Endothelial cell of umbilical vein (primary cell): ENCODE data around the gene ACE. TPM values are rescaled to one million over a fixed set of nuclear protein-coding genes. Genes with fewer than 3 reads are reported as not detected.
A peak's percentile ranks its signal among the peaks of the same experiment; 100 is the strongest.

Experiments
- BruUV-seq: library from RNA; stranded (reverse); fragments of 400-500 nt; replicated peaks from 2 replicates; lab custom pipeline; 2021; lab: Mats Ljungman, UMichigan
- CTCF ChIA-PET: fragments of 300-600, 350-600 bp; sonication (Branson Sonifier 250); formaldehyde crosslinking; loops from one replicate; lab custom pipeline; 2021; ENCODE audit warnings: antibody characterized with exemption, inconsistent platforms; lab: Charles Lee
- POLR2A ChIA-PET: fragments of 300-600, 350-600 bp; sonication (Branson Sonifier 250); formaldehyde crosslinking; loops from one replicate; lab custom pipeline; 2021; ENCODE audit warnings: antibody characterized with exemption, inconsistent platforms; lab: Charles Lee
- DNase-seq: peaks from one replicate; pipeline ENCODE4 v3.0.0-alpha.2; 2011; ENCODE audit warnings: low read depth, low spot score
- FAIRE-seq: peaks from 2 replicates; lab custom pipeline; 2011; peaks lifted over from hg19 to GRCh38; lab: Jason Lieb, UNC
- H2AFZ ChIP-seq: 2 replicates; pipeline ENCODE4 v1.6.0; 2012; ENCODE audit warnings: low read depth, low read length, control low read depth, inconsistent platforms
- H3K27ac ChIP-seq: 2 replicates; pipeline ENCODE4 v1.5.1; 2011; ENCODE audit warnings: low read depth, mild to moderate bottlenecking, control low read depth, low read length, moderate library complexity; ENCODE audit not compliant: insufficient read depth
- H3K27me3 ChIP-seq, 2 experiments: 2 replicates each; pipeline versions ENCODE4 v1.6.0 to v1.6.1; 2011; ENCODE audit warnings: low read length in 2 of 2, mixed read lengths in 1 of 2; ENCODE audit not compliant: control insufficient read depth in 2 of 2, insufficient read depth in 2 of 2
- H3K36me3 ChIP-seq, 2 experiments: 2 replicates in 1 of 2; 3 replicates in 1 of 2; pipeline ENCODE4 v1.5.1; 2011; ENCODE audit warnings: low read length in 2 of 2, mild to moderate bottlenecking in 1 of 2, moderate library complexity in 1 of 2; ENCODE audit not compliant: control insufficient read depth in 2 of 2, insufficient read depth in 2 of 2; ENCODE audit errors: extremely low read depth in 1 of 2
- H3K4me1 ChIP-seq: 3 replicates; pipeline ENCODE4 v1.5.1; 2011; ENCODE audit warnings: mild to moderate bottlenecking, low read length; ENCODE audit not compliant: control insufficient read depth, insufficient read depth; ENCODE audit errors: extremely low read depth
- H3K4me2 ChIP-seq: 2 replicates; pipeline ENCODE4 v1.6.1; 2011; ENCODE audit warnings: low read length, control low read depth, mixed read lengths; ENCODE audit not compliant: insufficient read depth
- H3K4me3 ChIP-seq, 3 experiments: fragments of 200-600 bp in 1 of 3; sonication (generic), shearing (Covaris generic) in 1 of 3; replicated peaks in 1 of 3; 2 replicates each; pipeline ENCODE4 v1.5.1; 2011 to 2016; ENCODE audit warnings: control low read depth in 3 of 3, low read length in 3 of 3, mild to moderate bottlenecking in 2 of 3, inconsistent platforms in 1 of 3, low read depth in 1 of 3, moderate library complexity in 1 of 3; ENCODE audit not compliant: insufficient read depth in 1 of 3
- H3K79me2 ChIP-seq: 2 replicates; pipeline ENCODE4 v1.6.0; 2012; ENCODE audit warnings: low read length, inconsistent platforms; ENCODE audit not compliant: control insufficient read depth, insufficient read depth
- H3K9ac ChIP-seq: replicated peaks from 2 replicates; pipeline ENCODE3; 2011; ENCODE audit warnings: low read length, control low read depth; ENCODE audit not compliant: insufficient read depth; ENCODE audit errors: extremely low read depth
- H3K9me1 ChIP-seq: replicated peaks from 3 replicates; pipeline ENCODE4 v1.6.0; 2011; ENCODE audit warnings: mild to moderate bottlenecking, low read length; ENCODE audit not compliant: control insufficient read depth, insufficient read depth; ENCODE audit errors: extremely low read depth
- H3K9me3 ChIP-seq: replicated peaks from 2 replicates; pipeline ENCODE4 v1.5.1; 2012; ENCODE audit warnings: low read length, inconsistent platforms; ENCODE audit not compliant: control insufficient read depth, insufficient read depth
- H4K20me1 ChIP-seq: replicated peaks from 2 replicates; pipeline ENCODE3; 2011; ENCODE audit warnings: mild to moderate bottlenecking, low read length; ENCODE audit not compliant: control insufficient read depth, insufficient read depth; ENCODE audit errors: extremely low read depth
- JUN ChIP-seq: IDR thresholded peaks from 2 replicates; pipeline ENCODE4 v1.6.1; 2011; ENCODE audit warnings: borderline replicate concordance, low read depth; ENCODE audit not compliant: insufficient read length, insufficient read depth
- POLR2A ChIP-seq: IDR thresholded peaks from 2 replicates; pipeline ENCODE4 v1.6.1; 2012; ENCODE audit warnings: low read depth, mild to moderate bottlenecking, control low read depth, low read length
- POLR2AphosphoS5 ChIP-seq: IDR thresholded peaks from 2 replicates; pipeline ENCODE4 v1.6.1; 2012; ENCODE audit warnings: low read depth, mild to moderate bottlenecking, control low read depth, low read length, moderate library complexity; ENCODE audit not compliant: insufficient read depth
- dilution Hi-C: fragments of 300-500 bp; cut with MboI; formaldehyde crosslinking; loops from one replicate; pipeline ENCODE4 v1.15.0; 2019; ENCODE audit warnings: low sequenced_read_pairs; ENCODE audit not compliant: extremely low pct_ligation_motif_present
- intact Hi-C: fragments of 100-400 bp; cut with micrococcal nuclease; formaldehyde crosslinking; loops from one replicate; pipeline ENCODE4 v1.10.0; 2022
- polyA plus RNA-seq, 4 experiments: library from polyadenylated mRNA; depleted of rRNA in 3 of 4; stranded (reverse) in 3 of 4; unstranded in 1 of 4; fragments of >200 nt; gene quantifications; 2 replicates each; pipeline versions ENCODE4 v1.2.1 to v1.2.3, GENCODE V29; 2011 to 2012; ENCODE audit warnings: missing spikeins in 1 of 4
- total RNA-seq: library from RNA; stranded (reverse); gene quantifications from 2 replicates; pipeline ENCODE4 v1.2.3, GENCODE V29; 2021
- TF ChIP-seq, protein P1 (sequence below), 2 donors: IDR thresholded peaks; 1 replicate in 1 of 2; 2 replicates in 1 of 2; pipeline ENCODE4 v1.5.1; 2011; ENCODE audit warnings: low read length in 2 of 2, mild to moderate bottlenecking in 2 of 2, moderate library complexity in 2 of 2, control low read depth in 1 of 2, inconsistent platforms in 1 of 2, low read depth in 1 of 2; ENCODE audit not compliant: insufficient read depth in 1 of 2; ENCODE audit errors: extremely low read depth in 1 of 2
- TF ChIP-seq, protein P2 (sequence below): IDR thresholded peaks from 2 replicates; pipeline ENCODE4 v1.6.1; 2011; ENCODE audit not compliant: insufficient read depth, insufficient read length

The ACE gene
- total and polyA plus RNA-seq, 2 donors (not counting 3 experiments of a cell fraction or from before 2014, with no cell fraction given): 63.4 to 207 TPM

DNA sequence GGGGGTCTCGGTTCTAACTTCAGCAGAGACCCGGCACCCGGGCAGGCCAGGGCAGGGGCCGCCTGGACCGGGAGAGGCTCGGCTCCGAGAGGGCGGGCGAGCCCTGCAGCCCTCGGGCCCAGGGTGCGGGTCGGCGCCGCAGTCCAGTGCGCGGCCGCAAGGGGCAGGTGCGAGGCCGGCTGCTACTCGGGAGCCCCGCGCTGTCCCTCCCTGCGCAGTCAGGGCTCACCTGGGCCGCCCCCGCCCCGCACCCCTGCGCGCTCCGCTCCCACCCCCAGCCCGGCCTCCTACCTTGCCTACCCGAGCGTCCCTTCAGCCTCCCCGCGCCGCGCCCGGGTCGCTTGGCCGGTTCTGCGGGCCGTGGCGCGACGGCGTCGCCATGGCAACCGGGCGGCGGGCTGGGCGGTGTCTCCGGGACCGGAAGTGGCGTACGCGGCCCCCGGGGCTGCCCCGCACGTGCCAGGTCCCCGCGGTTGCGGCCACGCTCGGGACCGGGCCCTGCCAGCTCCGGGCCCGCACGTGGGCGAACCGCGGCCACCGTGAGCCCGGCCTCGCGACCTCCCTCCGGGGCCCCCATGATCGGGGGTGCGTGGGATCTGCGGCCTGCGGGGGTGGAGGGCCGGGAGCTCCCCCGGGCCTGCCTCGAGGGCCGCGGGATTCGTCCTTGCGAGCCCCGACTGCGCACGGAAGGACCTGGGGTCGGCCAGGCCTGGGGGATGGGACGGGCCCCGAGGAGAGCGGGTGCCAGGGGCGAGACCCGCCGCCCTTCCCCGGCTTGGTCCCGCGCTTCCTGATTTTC, 30.7 kb upstream of the ACE start, which contains the start of gene CYB561:
CYB561 (minus strand) TSS at position 353 of the 799 bp plus-strand sequence. CDS start 8,759 bp downstream, outside the sequence.
- BruUV-seq: TSS peak; percentile 2
- Histone ChIP-seq H3K9me3 (no peaks in the 10 kb centered on the region), H3K9ac (peak within 1 kb of the TSS; percentile 92), H3K36me3 (no peaks in the 10 kb centered on the region), H3K4me1 (peaks cover 41% of the 10 kb centered on the region), H3K9me1 (no peaks in the 10 kb centered on the region), H3K27me3 (no peaks in the 10 kb centered on the region), H4K20me1 (no peaks in the 10 kb centered on the region), H3K79me2 (no peaks in the 10 kb centered on the region), H2AFZ (peak within 1 kb of the TSS; percentile 16), H3K27ac (peak within 1 kb of the TSS; percentile 80), H3K4me2 (peak within 1 kb of the TSS; percentile 54), H3K4me3 (peak within 1 kb of the TSS; percentile 2 to 49 (median 44))
- TF ChIP-seq, protein P1, sequence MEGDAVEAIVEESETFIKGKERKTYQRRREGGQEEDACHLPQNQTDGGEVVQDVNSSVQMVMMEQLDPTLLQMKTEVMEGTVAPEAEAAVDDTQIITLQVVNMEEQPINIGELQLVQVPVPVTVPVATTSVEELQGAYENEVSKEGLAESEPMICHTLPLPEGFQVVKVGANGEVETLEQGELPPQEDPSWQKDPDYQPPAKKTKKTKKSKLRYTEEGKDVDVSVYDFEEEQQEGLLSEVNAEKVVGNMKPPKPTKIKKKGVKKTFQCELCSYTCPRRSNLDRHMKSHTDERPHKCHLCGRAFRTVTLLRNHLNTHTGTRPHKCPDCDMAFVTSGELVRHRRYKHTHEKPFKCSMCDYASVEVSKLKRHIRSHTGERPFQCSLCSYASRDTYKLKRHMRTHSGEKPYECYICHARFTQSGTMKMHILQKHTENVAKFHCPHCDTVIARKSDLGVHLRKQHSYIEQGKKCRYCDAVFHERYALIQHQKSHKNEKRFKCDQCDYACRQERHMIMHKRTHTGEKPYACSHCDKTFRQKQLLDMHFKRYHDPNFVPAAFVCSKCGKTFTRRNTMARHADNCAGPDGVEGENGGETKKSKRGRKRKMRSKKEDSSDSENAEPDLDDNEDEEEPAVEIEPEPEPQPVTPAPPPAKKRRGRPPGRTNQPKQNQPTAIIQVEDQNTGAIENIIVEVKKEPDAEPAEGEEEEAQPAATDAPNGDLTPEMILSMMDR (IDR thresholded peaks at IDR 0.05; ENCODE audit: extremely low read depth in 1 of 2, insufficient read depth in 1 of 2, low read depth in 1 of 2, low read length in 2 of 2): peak; percentile 29 to 61
- TF ChIP-seq POLR2AphosphoS5 (peak; percentile 54), JUN (no peak), POLR2A (no peak)
- TF ChIP-seq, protein P2, sequence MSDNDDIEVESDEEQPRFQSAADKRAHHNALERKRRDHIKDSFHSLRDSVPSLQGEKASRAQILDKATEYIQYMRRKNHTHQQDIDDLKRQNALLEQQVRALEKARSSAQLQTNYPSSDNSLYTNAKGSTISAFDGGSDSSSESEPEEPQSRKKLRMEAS: peak; percentile 54
- DNase-seq: peak; percentile 63
- CTCF ChIA-PET: interaction anchor here (0.9 to 7.4 kb wide), 9 partner anchors 8 to 165 kb away, joined by 3 to 134 read pairs (median 6); partner anchors contain the start of gene ACE
- dilution Hi-C loops: no loop called here
- POLR2A ChIA-PET: interaction anchor here (1.0 to 2.2 kb wide), 6 partner anchors 13 to 176 kb away, joined by 3 to 13 read pairs (median 4); partner anchors contain the start of genes ACE and MAP3K3
- peak; percentile 67 for FAIRE-seq
- intact Hi-C loops: loop anchor here (2.0 kb wide), 2 partner anchors 105 to 381 kb away; partner anchors contain the start of genes DCAF7, FTSJ3 and PSMC5
